Measurements from ENCODE around the gene FLT3.

GRCh38 chr13:27977476-27978300, 122.7 kb downstream of the FLT3 start:
- TF ChIP-seq CTCF (IDR thresholded peaks at IDR 0.05) = no peak
- TF ChIP-seq EP300 (IDR thresholded peaks at IDR 0.05) = no peak
- TF ChIP-seq POLR2AphosphoS5 (IDR thresholded peaks at IDR 0.05) = no peak
